Activated CD4-positive, alpha-beta T cell treated with anti-CD3 and anti-CD28 coated beads, Interleukin-2, amount 50 U/mL, for 24 hours (primary cell): Measurements from ENCODE around the gene NTN1.

ENCODE experiments used
- DNase-seq, 2 donors: peaks; one replicate each; pipeline ENCODE4 v3.0.0-alpha.2; 2020; ENCODE audit warnings: low read depth in 1 of 2, low spot score in 1 of 2

NTN1 gene

GRCh38 chr17:9188367-9188766, 167.1 kb downstream of the NTN1 start:
- DNase-seq: no peak

DNA sequence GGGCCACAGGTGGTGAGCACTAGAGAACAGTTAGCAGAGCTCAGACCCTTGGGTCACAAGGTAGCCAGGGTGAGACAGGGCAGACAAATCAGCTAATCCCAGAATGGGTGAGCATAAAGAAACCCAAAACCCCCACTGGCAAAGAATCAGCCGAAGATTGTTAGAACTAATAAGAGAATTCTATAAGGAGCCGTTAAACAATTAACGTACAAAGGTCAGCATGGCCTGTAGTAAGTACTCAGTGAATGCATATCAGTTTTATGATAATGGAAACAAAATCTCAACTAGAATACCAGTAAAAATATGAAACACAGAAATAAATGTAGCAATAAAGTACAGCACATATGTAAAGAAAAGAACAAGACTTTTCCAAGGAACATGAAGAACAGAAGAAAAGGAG, 168.6 kb downstream of the NTN1 start:
- no peak for DNase-seq

- no peak for DNase-seq
Measured at GRCh38 chr17:9192010-9192409, 170.7 kb downstream of the NTN1 start.

DNA sequence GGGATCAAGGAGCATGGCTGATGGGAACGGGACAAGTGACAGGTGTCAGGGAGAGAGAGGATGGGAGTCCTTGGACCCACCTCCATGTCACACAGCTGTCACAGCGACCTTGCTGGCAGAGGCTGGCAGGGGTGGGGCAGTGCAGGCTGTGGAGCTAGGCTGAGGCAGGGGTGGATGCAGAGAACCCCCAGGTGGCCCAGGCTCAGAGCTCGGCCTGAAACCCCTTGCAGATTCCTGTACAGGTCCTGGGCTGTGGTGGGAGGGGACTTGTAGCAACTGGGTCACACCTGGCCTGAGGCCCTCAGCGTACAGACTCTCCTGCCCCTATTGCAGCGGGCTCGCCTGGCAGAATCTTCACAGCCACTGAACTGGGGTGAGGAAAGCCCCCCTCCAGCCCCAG, 174.1 kb downstream of the NTN1 start:
- DNase-seq: no peak

GRCh38 chr17:9195961-9196670, 174.8 kb downstream of the NTN1 start:
- DNase-seq: no peak

GRCh38 chr17:9199571-9200551, 178.6 kb downstream of the NTN1 start:
- DNase-seq: no peak

GRCh38 chr17:9200699-9201359, 179.5 kb downstream of the NTN1 start:
- DNase-seq: no peak

- no peak for DNase-seq
Measured at GRCh38 chr17:9202532-9202931, 181.2 kb downstream of the NTN1 start.

- no peak for DNase-seq
Measured at GRCh38 chr17:9203771-9204425, 182.6 kb downstream of the NTN1 start.

GRCh38 chr17:9204637-9205329, 183.5 kb downstream of the NTN1 start:
- DNase-seq: no peak

GRCh38 chr17:9205520-9206409, 184.5 kb downstream of the NTN1 start:
- no peak for DNase-seq

GRCh38 chr17:9206410-9206703, 185.0 kb downstream of the NTN1 start:
- no peak for DNase-seq

GRCh38 chr17:9206741-9207332, 185.5 kb downstream of the NTN1 start:
- no peak for DNase-seq

GRCh38 chr17:9208381-9209105, 187.2 kb downstream of the NTN1 start:
- no peak for DNase-seq

- no peak for DNase-seq
Measured at GRCh38 chr17:9209347-9209746, 188.0 kb downstream of the NTN1 start.

GRCh38 chr17:9209781-9210370, 188.6 kb downstream of the NTN1 start:
- DNase-seq: no peak

- DNase-seq: no peak
Measured at GRCh38 chr17:9211133-9211765, 189.9 kb downstream of the NTN1 start.
